ENCODE data around the gene ZBTB43.

The ZBTB43 gene

GRCh38 chr9:126838895-126839294 is 34.1 kb downstream of the ZBTB43 start:
- H3K4me3 ChIP-seq (ENCODE audit: low read length) = no peak overlapping the region
- peaks cover 11% of the 10 kb centered on the region for H3K36me3 ChIP-seq (ENCODE audit: control insufficient read depth, insufficient read depth, low read length)
- no peaks in the 10 kb centered on the region for H3K27me3 ChIP-seq (ENCODE audit: control insufficient read depth, insufficient read depth, low read length)
- H3K4me1 ChIP-seq (ENCODE audit: control insufficient read depth, insufficient read depth, low read length) = no peaks in the 10 kb centered on the region
- no peak overlapping the region for H3K9ac ChIP-seq (ENCODE audit: low read length)
- no peak overlapping the region for H3K27ac ChIP-seq (ENCODE audit: low read depth, low read length)

GRCh38 chr9:126839301-126839700 is 34.5 kb downstream of the ZBTB43 start:
- peaks cover 11% of the 10 kb centered on the region for H3K36me3 ChIP-seq (ENCODE audit: control insufficient read depth, insufficient read depth, low read length)
- no peaks in the 10 kb centered on the region for H3K4me1 ChIP-seq (ENCODE audit: control insufficient read depth, insufficient read depth, low read length)
- no peaks in the 10 kb centered on the region for H3K27me3 ChIP-seq (ENCODE audit: control insufficient read depth, insufficient read depth, low read length)
- no peak overlapping the region for H3K27ac ChIP-seq (ENCODE audit: low read depth, low read length)
- no peak overlapping the region for H3K9ac ChIP-seq (ENCODE audit: low read length)
- no peak overlapping the region for H3K4me3 ChIP-seq (ENCODE audit: low read length)

- Histone ChIP-seq H3K36me3 (ENCODE audit: control insufficient read depth, insufficient read depth, low read length) (peaks cover 4% of the 10 kb centered on the region), H3K4me1 (ENCODE audit: control insufficient read depth, insufficient read depth, low read length) (no peaks in the 10 kb centered on the region), H3K27ac (ENCODE audit: low read depth, low read length) (no peak overlapping the region), H3K9ac (ENCODE audit: low read length) (no peak overlapping the region), H3K4me3 (ENCODE audit: low read length) (no peak overlapping the region), H3K27me3 (ENCODE audit: control insufficient read depth, insufficient read depth, low read length) (no peaks in the 10 kb centered on the region)
These were observed 37.5 kb downstream of the ZBTB43 start for GRCh38 chr9:126842220-126842842.

GRCh38 chr9:126842977-126843799 is 38.3 kb downstream of the ZBTB43 start:
- Histone ChIP-seq H3K4me1 (ENCODE audit: control insufficient read depth, insufficient read depth, low read length) (no peaks in the 10 kb centered on the region), H3K27me3 (ENCODE audit: control insufficient read depth, insufficient read depth, low read length) (no peaks in the 10 kb centered on the region), H3K36me3 (ENCODE audit: control insufficient read depth, insufficient read depth, low read length) (peaks cover 4% of the 10 kb centered on the region), H3K27ac (ENCODE audit: low read depth, low read length) (no peak overlapping the region), H3K9ac (ENCODE audit: low read length) (no peak overlapping the region), H3K4me3 (ENCODE audit: low read length) (no peak overlapping the region)

- Histone ChIP-seq H3K36me3 (ENCODE audit: control insufficient read depth, insufficient read depth, low read length) (no peaks in the 10 kb centered on the region), H3K4me1 (ENCODE audit: control insufficient read depth, insufficient read depth, low read length) (no peaks in the 10 kb centered on the region), H3K27ac (ENCODE audit: low read depth, low read length) (no peak overlapping the region), H3K4me3 (ENCODE audit: low read length) (no peak overlapping the region), H3K27me3 (ENCODE audit: control insufficient read depth, insufficient read depth, low read length) (no peaks in the 10 kb centered on the region), H3K9ac (ENCODE audit: low read length) (no peak overlapping the region)
These were observed 39.2 kb downstream of the ZBTB43 start for GRCh38 chr9:126844085-126844484.

- Histone ChIP-seq H3K27ac (ENCODE audit: low read depth, low read length) (no peak overlapping the region), H3K36me3 (ENCODE audit: control insufficient read depth, insufficient read depth, low read length) (no peaks in the 10 kb centered on the region), H3K27me3 (ENCODE audit: control insufficient read depth, insufficient read depth, low read length) (no peaks in the 10 kb centered on the region), H3K4me3 (ENCODE audit: low read length) (no peak overlapping the region), H3K4me1 (ENCODE audit: control insufficient read depth, insufficient read depth, low read length) (no peaks in the 10 kb centered on the region), H3K9ac (ENCODE audit: low read length) (no peak overlapping the region)
These were observed 42.2 kb downstream of the ZBTB43 start for GRCh38 chr9:126847051-126847450.

GRCh38 chr9:126849591-126850225 is 44.9 kb downstream of the ZBTB43 start:
- no peaks in the 10 kb centered on the region for H3K4me1 ChIP-seq (ENCODE audit: control insufficient read depth, insufficient read depth, low read length)
- no peak overlapping the region for H3K27ac ChIP-seq (ENCODE audit: low read depth, low read length)
- no peak overlapping the region for H3K4me3 ChIP-seq (ENCODE audit: low read length)
- no peaks in the 10 kb centered on the region for H3K36me3 ChIP-seq (ENCODE audit: control insufficient read depth, insufficient read depth, low read length)
- no peaks in the 10 kb centered on the region for H3K27me3 ChIP-seq (ENCODE audit: control insufficient read depth, insufficient read depth, low read length)
- H3K9ac ChIP-seq (ENCODE audit: low read length) = no peak overlapping the region

GRCh38 chr9:126851286-126851880 is 46.5 kb downstream of the ZBTB43 start:
- Histone ChIP-seq H3K4me1 (ENCODE audit: control insufficient read depth, insufficient read depth, low read length) (no peaks in the 10 kb centered on the region), H3K27me3 (ENCODE audit: control insufficient read depth, insufficient read depth, low read length) (no peaks in the 10 kb centered on the region), H3K27ac (ENCODE audit: low read depth, low read length) (no peak overlapping the region), H3K36me3 (ENCODE audit: control insufficient read depth, insufficient read depth, low read length) (no peaks in the 10 kb centered on the region), H3K4me3 (ENCODE audit: low read length) (no peak overlapping the region), H3K9ac (ENCODE audit: low read length) (no peak overlapping the region)

GRCh38 chr9:126852086-126852688 is 47.3 kb downstream of the ZBTB43 start:
- H3K27ac ChIP-seq (ENCODE audit: low read depth, low read length) = no peak overlapping the region
- no peaks in the 10 kb centered on the region for H3K27me3 ChIP-seq (ENCODE audit: control insufficient read depth, insufficient read depth, low read length)
- H3K9ac ChIP-seq (ENCODE audit: low read length) = no peak overlapping the region

GRCh38 chr9:126853667-126854066 is 48.8 kb downstream of the ZBTB43 start:
- Histone ChIP-seq H3K9ac (ENCODE audit: low read length) (no peak overlapping the region), H3K27me3 (ENCODE audit: control insufficient read depth, insufficient read depth, low read length) (no peaks in the 10 kb centered on the region), H3K4me3 (ENCODE audit: low read length) (no peak overlapping the region), H3K36me3 (ENCODE audit: control insufficient read depth, insufficient read depth, low read length) (no peaks in the 10 kb centered on the region), H3K4me1 (ENCODE audit: control insufficient read depth, insufficient read depth, low read length) (no peaks in the 10 kb centered on the region), H3K27ac (ENCODE audit: low read depth, low read length) (no peak overlapping the region)

More at GRCh38 chr9:126852086-126852688, 47.3 kb downstream of the ZBTB43 start:
- no peaks in the 10 kb centered on the region for H3K4me1 ChIP-seq (ENCODE audit: control insufficient read depth, insufficient read depth, low read length)
- H3K4me3 ChIP-seq (ENCODE audit: low read length) = no peak overlapping the region
- no peaks in the 10 kb centered on the region for H3K36me3 ChIP-seq (ENCODE audit: control insufficient read depth, insufficient read depth, low read length)

- H3K27me3 ChIP-seq (ENCODE audit: control insufficient read depth, insufficient read depth, low read length) = no peaks in the 10 kb centered on the region
- no peaks in the 10 kb centered on the region for H3K36me3 ChIP-seq (ENCODE audit: control insufficient read depth, insufficient read depth, low read length)
- H3K4me1 ChIP-seq (ENCODE audit: control insufficient read depth, insufficient read depth, low read length) = no peaks in the 10 kb centered on the region
- H3K4me3 ChIP-seq (ENCODE audit: low read length) = no peak overlapping the region
- no peak overlapping the region for H3K27ac ChIP-seq (ENCODE audit: low read depth, low read length)
- H3K9ac ChIP-seq (ENCODE audit: low read length) = no peak overlapping the region
These were observed 49.9 kb downstream of the ZBTB43 start for GRCh38 chr9:126854734-126855133.

GRCh38 chr9:126856326-126856877 is 51.6 kb downstream of the ZBTB43 start:
- Histone ChIP-seq H3K36me3 (ENCODE audit: control insufficient read depth, insufficient read depth, low read length) (no peaks in the 10 kb centered on the region), H3K4me1 (ENCODE audit: control insufficient read depth, insufficient read depth, low read length) (peaks cover under 1% of the 10 kb centered on the region), H3K4me3 (ENCODE audit: low read length) (no peak overlapping the region), H3K27ac (ENCODE audit: low read depth, low read length) (no peak overlapping the region), H3K9ac (ENCODE audit: low read length) (no peak overlapping the region), H3K27me3 (ENCODE audit: control insufficient read depth, insufficient read depth, low read length) (no peaks in the 10 kb centered on the region)

Data from rectal smooth muscle tissue (tissue), 1 donor.